ENCODE results near the gene SDR42E2. TPM values are rescaled to one million over a fixed set of nuclear protein-coding genes. Genes with fewer than 3 reads are reported as not detected.

Gene SDR42E2
- total and polyA plus RNA-seq, 2 donors (not counting 3 experiments of a cell fraction or from before 2014, with no cell fraction given) = 0.03 to 0.13 TPM

DNA sequence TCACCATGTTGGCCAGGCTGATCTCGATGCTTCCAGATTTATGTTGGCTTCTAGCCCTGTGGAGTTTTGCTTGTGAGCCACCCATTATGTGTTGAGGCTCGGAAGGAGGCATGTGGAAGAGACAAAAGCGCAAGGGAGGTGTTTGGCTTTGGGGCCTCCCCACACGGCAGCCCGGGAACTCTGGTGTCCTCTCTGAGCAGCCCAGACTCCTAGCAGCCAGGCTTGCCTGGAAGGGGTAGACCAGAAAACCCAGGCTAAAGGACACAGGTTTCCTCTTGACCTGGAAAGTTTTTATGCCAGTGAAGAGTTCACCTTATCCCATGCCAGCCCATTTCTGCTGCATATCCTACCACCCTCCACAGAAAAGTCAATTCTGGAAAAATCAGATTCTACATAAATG is 21.0 kb downstream of the SDR42E2 start:
- TF ChIP-seq FOS (IDR thresholded peaks at IDR 0.05; ENCODE audit: borderline replicate concordance, insufficient read depth, low read length) (no peak), POLR2AphosphoS5 (IDR thresholded peaks at IDR 0.05; ENCODE audit: insufficient read depth, low read depth, low read length) (no peak), POLR2A (IDR thresholded peaks at IDR 0.05; ENCODE audit: low read depth, low read length) (no peak), EZH2 (IDR thresholded peaks at IDR 0.05; ENCODE audit: borderline replicate concordance, low read depth, low read length, severe bottlenecking) (no peak), JUN (IDR thresholded peaks at IDR 0.05; ENCODE audit: borderline replicate concordance, insufficient read depth, insufficient read length, low read depth) (no peak), MYC (IDR thresholded peaks at IDR 0.05; ENCODE audit: low read depth, low read length) (no peak), GATA2 (IDR thresholded peaks at IDR 0.05; ENCODE audit: insufficient read depth, insufficient read length, low read depth, low read length) (no peak)
- TF ChIP-seq, protein P1, sequence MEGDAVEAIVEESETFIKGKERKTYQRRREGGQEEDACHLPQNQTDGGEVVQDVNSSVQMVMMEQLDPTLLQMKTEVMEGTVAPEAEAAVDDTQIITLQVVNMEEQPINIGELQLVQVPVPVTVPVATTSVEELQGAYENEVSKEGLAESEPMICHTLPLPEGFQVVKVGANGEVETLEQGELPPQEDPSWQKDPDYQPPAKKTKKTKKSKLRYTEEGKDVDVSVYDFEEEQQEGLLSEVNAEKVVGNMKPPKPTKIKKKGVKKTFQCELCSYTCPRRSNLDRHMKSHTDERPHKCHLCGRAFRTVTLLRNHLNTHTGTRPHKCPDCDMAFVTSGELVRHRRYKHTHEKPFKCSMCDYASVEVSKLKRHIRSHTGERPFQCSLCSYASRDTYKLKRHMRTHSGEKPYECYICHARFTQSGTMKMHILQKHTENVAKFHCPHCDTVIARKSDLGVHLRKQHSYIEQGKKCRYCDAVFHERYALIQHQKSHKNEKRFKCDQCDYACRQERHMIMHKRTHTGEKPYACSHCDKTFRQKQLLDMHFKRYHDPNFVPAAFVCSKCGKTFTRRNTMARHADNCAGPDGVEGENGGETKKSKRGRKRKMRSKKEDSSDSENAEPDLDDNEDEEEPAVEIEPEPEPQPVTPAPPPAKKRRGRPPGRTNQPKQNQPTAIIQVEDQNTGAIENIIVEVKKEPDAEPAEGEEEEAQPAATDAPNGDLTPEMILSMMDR (IDR thresholded peaks at IDR 0.05; ENCODE audit: extremely low read depth in 1 of 2, insufficient read depth in 1 of 2, low read depth in 1 of 2, low read length in 2 of 2) = no peak
- TF ChIP-seq, protein P2, sequence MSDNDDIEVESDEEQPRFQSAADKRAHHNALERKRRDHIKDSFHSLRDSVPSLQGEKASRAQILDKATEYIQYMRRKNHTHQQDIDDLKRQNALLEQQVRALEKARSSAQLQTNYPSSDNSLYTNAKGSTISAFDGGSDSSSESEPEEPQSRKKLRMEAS (IDR thresholded peaks at IDR 0.05; ENCODE audit: insufficient read depth, insufficient read length) = no peak
- ChIA-PET POLR2A (no interaction called here), CTCF (interaction anchor here (0.7 to 1.2 kb wide), 2 partner anchors 106 to 138 kb away, joined by 3 read pairs; no protein-coding TSS in a partner anchor)
- Histone ChIP-seq H3K27me3 (ENCODE audit: control insufficient read depth in 2 of 2, insufficient read depth in 2 of 2, low read length in 2 of 2) (no peaks in the 10 kb centered on the region), H3K36me3 (ENCODE audit: control insufficient read depth in 2 of 2, extremely low read depth in 1 of 2, insufficient read depth in 2 of 2, low read length in 2 of 2) (no peaks in the 10 kb centered on the region), H3K79me2 (ENCODE audit: control insufficient read depth, insufficient read depth, low read length) (no peaks in the 10 kb centered on the region), H3K4me2 (ENCODE audit: insufficient read depth, low read length) (no peak overlapping the region), H3K9ac (replicated peaks; ENCODE audit: extremely low read depth, insufficient read depth, low read length) (no peak overlapping the region), H3K4me3 (replicated peaks in 1 of 3; ENCODE audit: insufficient read depth in 1 of 3, low read depth in 1 of 3, low read length in 3 of 3) (no peak overlapping the region), H3K9me1 (replicated peaks; ENCODE audit: control insufficient read depth, extremely low read depth, insufficient read depth, low read length) (no peaks in the 10 kb centered on the region), H3K27ac (ENCODE audit: insufficient read depth, low read depth, low read length) (no peak overlapping the region), H4K20me1 (replicated peaks; ENCODE audit: control insufficient read depth, extremely low read depth, insufficient read depth, low read length) (no peaks in the 10 kb centered on the region), H3K9me3 (replicated peaks; ENCODE audit: control insufficient read depth, insufficient read depth, low read length) (no peaks in the 10 kb centered on the region), H3K4me1 (ENCODE audit: control insufficient read depth, extremely low read depth, insufficient read depth, low read length) (peaks cover 3% of the 10 kb centered on the region), H2AFZ (ENCODE audit: low read depth, low read length) (no peak overlapping the region)
- DNase-seq (ENCODE audit: low read depth, low spot score) (no peak), FAIRE-seq (no peak)
- intact Hi-C loops (cut with micrococcal nuclease) = no loop called here
- dilution Hi-C loops (cut with MboI; ENCODE audit: extremely low pct_ligation_motif_present, low sequenced_read_pairs) = no loop called here
- BruUV-seq (replicated peaks) = no TSS peak
